Mammary epithelial cell (primary cell): ENCODE results near the gene ABCB8.

ENCODE experiments used
- EZH2 ChIP-seq: IDR thresholded peaks from 2 replicates; pipeline ENCODE4 v1.6.1; 2012; ENCODE audit warnings: low read length, inconsistent platforms, borderline replicate concordance
- TF ChIP-seq, protein P1 (sequence below), 2 donors: IDR thresholded peaks in 1 of 2; conservative IDR thresholded peaks in 1 of 2; 2 replicates each; pipeline ENCODE4 v1.5.1; 2011 to 2012; ENCODE audit warnings: inconsistent platforms in 2 of 2, low read length in 2 of 2, mild to moderate bottlenecking in 2 of 2, control low read depth in 1 of 2, low read depth in 1 of 2; ENCODE audit not compliant: insufficient read depth in 1 of 2; ENCODE audit errors: extremely low read depth in 1 of 2

DNA sequence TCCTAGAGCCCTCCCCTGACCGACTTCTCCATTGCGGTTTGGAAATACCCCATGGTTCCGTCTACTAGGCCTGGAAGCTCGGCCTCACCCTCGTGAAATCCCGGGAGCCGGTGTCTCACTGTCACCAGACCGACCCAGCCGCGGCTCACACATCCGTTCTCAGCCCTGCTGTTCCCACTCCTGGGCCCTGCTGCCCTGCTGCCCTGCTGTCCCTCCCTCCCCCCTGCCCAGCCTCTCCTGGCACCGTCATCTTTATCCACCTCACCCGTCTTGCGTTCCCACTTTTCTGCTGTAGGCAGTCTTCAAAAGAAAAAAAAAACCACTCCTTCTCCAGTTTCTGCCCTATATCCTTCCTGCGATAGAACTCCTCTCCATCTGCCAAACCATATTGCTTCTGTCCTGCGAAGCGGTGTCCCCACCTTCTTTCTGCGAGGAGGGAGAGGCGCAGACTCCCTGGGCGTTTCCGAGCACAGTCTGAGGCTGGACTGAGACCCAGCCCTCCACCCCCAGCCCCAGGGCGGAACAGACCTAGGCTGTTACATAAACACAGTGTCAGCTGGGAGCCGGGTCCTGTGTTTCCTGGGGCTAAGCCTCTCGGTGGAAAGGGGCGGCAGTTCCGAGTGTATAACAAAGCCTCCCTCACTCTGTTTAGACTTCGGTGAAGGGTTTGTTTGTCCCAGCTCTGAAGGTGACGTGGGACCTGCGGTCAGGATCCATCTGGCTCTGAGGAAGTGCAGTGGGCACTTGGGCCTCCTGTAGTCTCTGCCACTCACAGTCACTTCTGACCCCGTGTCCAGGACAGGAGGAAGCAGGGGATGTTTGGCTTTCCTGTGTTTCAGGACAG is 60.8 kb downstream of the ABCB8 start:
- TF ChIP-seq EZH2, result no peak
- TF ChIP-seq, protein P1, sequence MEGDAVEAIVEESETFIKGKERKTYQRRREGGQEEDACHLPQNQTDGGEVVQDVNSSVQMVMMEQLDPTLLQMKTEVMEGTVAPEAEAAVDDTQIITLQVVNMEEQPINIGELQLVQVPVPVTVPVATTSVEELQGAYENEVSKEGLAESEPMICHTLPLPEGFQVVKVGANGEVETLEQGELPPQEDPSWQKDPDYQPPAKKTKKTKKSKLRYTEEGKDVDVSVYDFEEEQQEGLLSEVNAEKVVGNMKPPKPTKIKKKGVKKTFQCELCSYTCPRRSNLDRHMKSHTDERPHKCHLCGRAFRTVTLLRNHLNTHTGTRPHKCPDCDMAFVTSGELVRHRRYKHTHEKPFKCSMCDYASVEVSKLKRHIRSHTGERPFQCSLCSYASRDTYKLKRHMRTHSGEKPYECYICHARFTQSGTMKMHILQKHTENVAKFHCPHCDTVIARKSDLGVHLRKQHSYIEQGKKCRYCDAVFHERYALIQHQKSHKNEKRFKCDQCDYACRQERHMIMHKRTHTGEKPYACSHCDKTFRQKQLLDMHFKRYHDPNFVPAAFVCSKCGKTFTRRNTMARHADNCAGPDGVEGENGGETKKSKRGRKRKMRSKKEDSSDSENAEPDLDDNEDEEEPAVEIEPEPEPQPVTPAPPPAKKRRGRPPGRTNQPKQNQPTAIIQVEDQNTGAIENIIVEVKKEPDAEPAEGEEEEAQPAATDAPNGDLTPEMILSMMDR (conservative IDR thresholded peaks at IDR 0.05 in 1 of 2, IDR thresholded peaks at IDR 0.05 in 1 of 2; ENCODE audit: extremely low read depth in 1 of 2, insufficient read depth in 1 of 2, low read depth in 1 of 2, low read length in 2 of 2), result no peak
